Right cardiac atrium (tissue), 5 donors: ENCODE measurements around the gene SOX18. TPM values are rescaled to one million over a fixed set of nuclear protein-coding genes. Genes with fewer than 3 reads are reported as not detected.
A peak's percentile ranks its signal among the peaks of the same experiment; 100 is the strongest.

Experiments
- ATAC-seq, 2 donors: fragments of 200-7000 bp; cut with Tn5 transposase; one replicate each; pipeline versions ENCODE4 v1.8.0 to v1.9.1; 2020; ENCODE audit warnings: moderate library complexity in 2 of 2, mild to moderate bottlenecking in 1 of 2
- DNase-seq, 3 donors: peaks; one replicate each; pipeline ENCODE4 v3.0.0-alpha.2; 2020
- H3K27ac ChIP-seq: one replicate; pipeline ENCODE4 v1.5.1; 2013; ENCODE audit warnings: mild to moderate bottlenecking, low read length, control low read depth, moderate library complexity
- H3K27me3 ChIP-seq: one replicate; pipeline ENCODE4 v1.6.1; 2013; ENCODE audit not compliant: control insufficient read depth, insufficient read depth
- H3K4me1 ChIP-seq: one replicate; pipeline ENCODE4 v1.6.1; 2013; ENCODE audit warnings: low read length; ENCODE audit not compliant: control insufficient read depth, insufficient read depth
- H3K4me3 ChIP-seq: one replicate; pipeline ENCODE4 v1.5.1; 2013; ENCODE audit warnings: low read length, control low read depth
- H3K9me3 ChIP-seq: one replicate; pipeline ENCODE4 v1.6.1; 2013; ENCODE audit warnings: low read length; ENCODE audit not compliant: control insufficient read depth
- WGBS: extraction: QIAGEN DNeasy Blood & Tissue Kit; methylation state at CpG from one replicate; pipeline ENCODE4 v1.1.7; 2013; 5-methylcytosine and 5-hydroxymethylcytosine counted together
- intact Hi-C, 4 donors: fragments of 100-400 bp; cut with DNase I; formaldehyde crosslinking; loops; one replicate each; pipeline versions ENCODE4 v1.11.0 to v1.14.0; 2022 to 2023
- polyA plus RNA-seq: library from polyadenylated mRNA; stranded (reverse); fragments of 200-250 nt; gene quantifications from one replicate; pipeline ENCODE4 v1.2.3, GENCODE V29; 2013
- total RNA-seq, 4 donors: library from RNA; stranded (reverse); fragmentation: NEBNext Ultra II Directional; extraction: Animal tissue kit (Norgen Biotek cat#: 25700); gene quantifications; one replicate each; pipeline ENCODE4 v1.2.1, GENCODE V29; 2021
- donor health status: healthy with polysubstance abuse.
- donor health status: DM: no; HTN: yes; CAD: no.
- donor health status: DM: no; HTN: no; CAD: no.
- donor health status: DM: no; HTN: yes; CAD: no; lungs with severe emphysema.
- donor health status: DM: yes; HTN: yes; CAD: no.

SOX18 gene
- total and polyA plus RNA-seq, 5 donors, result 26.8 to 42.1 (median 40.6) TPM

GRCh38 chr20:64073476-64074183 is 24.2 kb upstream of the SOX18 start:
- ATAC-seq (no peak), DNase-seq (peak; percentile 11 to 61 (median 55))
- Histone ChIP-seq H3K4me1 (no peaks in the 10 kb centered on the region), H3K4me3 (no peak overlapping the region), H3K9me3 (no peaks in the 10 kb centered on the region), H3K27ac (no peak overlapping the region), H3K27me3 (no peaks in the 10 kb centered on the region)
- intact Hi-C loops, result no loop called here
- 92% methylated on average over 37 of the region's 37 CpGs for WGBS

DNA sequence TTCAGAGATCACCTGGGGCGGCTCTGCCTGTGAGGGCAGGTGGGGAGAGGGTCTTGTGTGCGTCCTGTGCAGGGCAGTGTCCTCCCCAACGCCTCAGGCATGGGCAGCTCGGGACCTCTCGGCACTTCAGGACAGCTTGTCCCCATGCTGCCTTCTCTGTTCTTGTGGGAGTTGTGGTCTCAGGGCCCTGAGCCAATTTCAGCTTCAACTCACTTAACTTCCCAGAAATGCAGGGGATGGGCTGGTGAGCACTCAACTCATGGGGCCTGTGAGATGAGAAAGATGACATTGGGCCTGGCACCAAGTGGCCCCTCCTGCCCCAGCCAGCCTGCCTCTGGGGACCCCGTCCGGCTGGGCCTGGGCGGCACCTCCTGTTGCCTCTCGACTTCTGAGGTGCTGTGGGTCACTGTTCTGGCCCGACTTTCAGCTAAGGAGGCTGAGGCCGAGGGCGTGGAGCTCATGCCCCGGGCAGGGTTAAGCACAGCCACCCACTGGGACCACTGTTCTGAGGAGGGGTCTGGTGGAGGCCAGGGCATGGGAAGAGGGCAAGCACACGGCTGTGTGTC is 23.1 kb upstream of the SOX18 start:
- intact Hi-C loops, result no loop called here
- WGBS, result 78% methylated on average over 14 of the region's 14 CpGs
- H3K4me3 ChIP-seq, result no peak overlapping the region
- H3K9me3 ChIP-seq, result no peaks in the 10 kb centered on the region
- ATAC-seq, result no peak
- no peaks in the 10 kb centered on the region for H3K4me1 ChIP-seq
- no peak overlapping the region for H3K27ac ChIP-seq
- DNase-seq, result peak; percentile 7 to 47 (median 35)
- no peaks in the 10 kb centered on the region for H3K27me3 ChIP-seq

- ATAC-seq, result no peak
- 84% methylated on average over 30 of the region's 30 CpGs for WGBS
- intact Hi-C loops, result no loop called here
- no peaks in the 10 kb centered on the region for H3K9me3 ChIP-seq
- DNase-seq, result peak; percentile 10 to 55 (median 42)
- no peaks in the 10 kb centered on the region for H3K4me1 ChIP-seq
- H3K4me3 ChIP-seq, result no peak overlapping the region
- no peak overlapping the region for H3K27ac ChIP-seq
- no peaks in the 10 kb centered on the region for H3K27me3 ChIP-seq
Observed at GRCh38 chr20:64071341-64072332, 22.2 kb upstream of the SOX18 start.

GRCh38 chr20:64070244-64070993 is 21.0 kb upstream of the SOX18 start:
- Histone ChIP-seq H3K9me3 (no peaks in the 10 kb centered on the region), H3K4me1 (no peaks in the 10 kb centered on the region), H3K27ac (no peak overlapping the region), H3K27me3 (no peaks in the 10 kb centered on the region), H3K4me3 (no peak overlapping the region)
- DNase-seq (peak in 1 of 3 donors; percentile 57), ATAC-seq (no peak)
- intact Hi-C loops, result no loop called here
- 93% methylated on average over 31 of the region's 31 CpGs for WGBS

DNA sequence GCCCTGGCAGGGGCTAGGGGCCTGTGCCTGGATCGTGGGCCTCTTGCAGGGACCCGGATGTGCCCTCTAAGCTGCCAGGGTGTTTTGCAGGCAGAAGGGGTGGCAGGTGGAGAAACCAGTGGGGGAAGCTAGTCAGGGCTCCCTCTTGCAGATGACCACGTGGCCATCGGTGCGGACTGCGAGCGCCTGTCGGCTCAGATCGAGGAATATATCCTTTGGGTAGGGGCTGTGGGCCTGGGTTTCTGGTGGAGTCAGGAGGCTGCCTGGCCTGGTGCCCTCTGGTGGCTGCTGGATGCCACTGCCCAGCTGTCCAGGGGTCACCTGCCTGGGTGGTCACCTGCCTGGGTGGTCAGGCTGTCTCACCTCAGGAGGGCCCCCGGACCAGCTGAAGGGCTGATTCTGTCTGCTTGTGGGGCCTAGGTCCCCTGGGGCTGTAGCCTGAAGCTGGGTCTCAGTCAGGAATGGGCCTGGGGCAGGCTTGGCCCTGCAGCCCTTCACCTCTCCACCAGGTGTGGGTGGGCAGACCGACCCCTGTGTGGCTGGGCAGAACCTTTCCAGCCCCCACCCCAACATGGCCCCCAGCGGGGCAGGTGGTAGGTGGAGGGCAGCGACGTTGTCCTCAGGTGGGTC is 20.3 kb upstream of the SOX18 start:
- no peaks in the 10 kb centered on the region for H3K4me1 ChIP-seq
- WGBS, result 60% methylated on average over 14 of the region's 14 CpGs
- no peak overlapping the region for H3K4me3 ChIP-seq
- ATAC-seq (peak in 1 of 2 donors; percentile 2), DNase-seq (peak in 1 of 3 donors; percentile 77)
- H3K27ac ChIP-seq, result no peak overlapping the region
- no peaks in the 10 kb centered on the region for H3K9me3 ChIP-seq
- no peaks in the 10 kb centered on the region for H3K27me3 ChIP-seq
- intact Hi-C loops, result no loop called here

- intact Hi-C loops, result no loop called here
Observed at GRCh38 chr20:64069209-64069613, 19.8 kb upstream of the SOX18 start.

DNA sequence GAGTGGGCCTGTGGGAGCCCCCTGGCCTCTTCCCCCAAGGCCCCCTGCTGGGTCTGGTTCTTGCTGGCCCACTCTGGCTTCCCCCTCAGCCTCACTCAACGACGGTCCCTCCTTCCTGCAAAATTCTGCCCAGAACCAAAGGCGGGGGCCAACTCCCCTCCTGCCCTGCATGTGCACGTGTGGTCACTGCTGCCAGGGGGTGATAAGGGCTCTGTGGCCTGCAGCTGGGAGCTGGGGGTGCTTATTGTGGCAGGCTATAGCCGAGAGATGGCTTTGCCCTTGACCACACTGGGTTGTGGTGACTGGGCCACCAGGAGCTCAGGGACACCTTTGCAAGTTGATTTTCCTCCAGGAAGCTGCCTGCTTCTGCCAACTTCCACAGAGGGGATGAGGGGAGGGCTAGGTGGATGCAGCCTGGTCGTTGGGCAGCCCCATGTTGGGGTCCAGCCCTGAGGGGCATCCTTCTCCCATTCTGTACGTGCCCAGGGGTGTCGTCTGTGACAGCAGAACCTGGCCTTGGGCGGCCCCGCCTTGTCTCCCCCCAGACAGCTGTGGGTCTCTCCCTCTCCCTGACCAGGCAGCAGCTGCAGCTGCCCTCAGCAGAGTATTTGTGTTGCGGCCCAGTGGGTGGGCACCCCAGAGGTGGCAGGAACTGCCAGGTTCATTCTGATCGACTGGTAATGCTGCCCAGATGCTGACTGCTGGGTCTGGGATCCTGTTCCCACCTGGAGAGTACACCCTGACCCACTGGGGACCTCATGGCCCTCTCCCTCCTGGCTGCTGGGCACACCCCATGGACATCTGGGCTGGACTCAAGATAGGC is 19.2 kb upstream of the SOX18 start:
- no peak overlapping the region for H3K27ac ChIP-seq
- 75% methylated on average over 12 of the region's 12 CpGs for WGBS
- ATAC-seq (no peak), DNase-seq (peak in 1 of 3 donors; percentile 55)
- intact Hi-C loops, result no loop called here
- H3K9me3 ChIP-seq, result no peaks in the 10 kb centered on the region
- H3K27me3 ChIP-seq, result no peaks in the 10 kb centered on the region
- H3K4me3 ChIP-seq, result no peak overlapping the region
- H3K4me1 ChIP-seq, result peaks cover 9% of the 10 kb centered on the region

More at GRCh38 chr20:64069209-64069613, 19.8 kb upstream of the SOX18 start:
- DNase-seq (peak in 1 of 3 donors; percentile 49), ATAC-seq (no peak)
- Histone ChIP-seq H3K4me3 (no peak overlapping the region), H3K9me3 (no peaks in the 10 kb centered on the region), H3K27ac (no peak overlapping the region), H3K4me1 (peaks cover 4% of the 10 kb centered on the region), H3K27me3 (no peaks in the 10 kb centered on the region)
- WGBS, result 90% methylated on average over 20 of the region's 20 CpGs

DNA sequence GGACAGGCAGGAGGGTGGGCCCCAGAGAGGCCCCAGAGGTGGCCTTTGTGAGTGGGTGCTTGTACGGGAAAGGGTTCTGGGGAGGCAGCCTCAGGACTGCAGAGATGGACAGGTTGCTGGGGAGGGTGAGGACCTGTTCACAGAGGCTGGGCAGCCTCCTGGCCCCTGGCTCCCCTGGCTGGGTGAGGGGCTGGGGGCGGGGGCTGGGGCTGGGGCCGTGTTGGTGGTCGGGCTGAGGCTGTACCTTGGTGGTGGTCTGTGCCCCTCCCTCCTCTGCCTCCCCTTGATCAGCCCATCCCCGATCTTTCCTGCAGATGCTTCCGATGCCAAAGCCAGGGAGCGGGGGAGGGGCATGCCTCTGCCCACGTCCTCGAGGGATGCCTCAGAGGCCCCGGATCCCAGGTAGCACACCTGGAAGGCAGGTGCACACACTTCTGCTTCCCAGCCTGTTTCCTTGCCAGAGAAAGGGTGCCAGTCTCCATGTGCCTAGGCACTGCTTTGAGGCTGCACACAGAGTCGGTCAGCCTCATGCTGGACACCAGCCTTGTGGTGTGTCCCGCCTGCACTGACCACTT is 18.4 kb upstream of the SOX18 start:
- WGBS, result 68% methylated on average over 12 of the region's 12 CpGs
- intact Hi-C loops, result no loop called here
- no peak for ATAC-seq

GRCh38 chr20:64067005-64067632 is 17.7 kb upstream of the SOX18 start:
- no peak for ATAC-seq
- peaks cover 9% of the 10 kb centered on the region for H3K4me1 ChIP-seq
- H3K27ac ChIP-seq, result no peak overlapping the region
- H3K4me3 ChIP-seq, result no peak overlapping the region
- no peaks in the 10 kb centered on the region for H3K27me3 ChIP-seq
- WGBS, result 83% methylated on average over 6 of the region's 6 CpGs
- no peaks in the 10 kb centered on the region for H3K9me3 ChIP-seq
- DNase-seq, result peak in 1 of 3 donors; percentile 42
- intact Hi-C loops, result no loop called here

More for the DNA sequence above, 18.4 kb upstream of the SOX18 start:
- Histone ChIP-seq H3K9me3 (no peaks in the 10 kb centered on the region), H3K27ac (no peak overlapping the region), H3K4me3 (no peak overlapping the region), H3K27me3 (no peaks in the 10 kb centered on the region), H3K4me1 (peaks cover 9% of the 10 kb centered on the region)
- peak in 2 of 3 donors; percentile 61 to 67 for DNase-seq
